Caco-2 (cell line): Measurements from ENCODE around the gene GHRH. TPM values are rescaled to one million over a fixed set of nuclear protein-coding genes. Genes with fewer than 3 reads are reported as not detected.

Source experiments
- BruUV-seq: library from RNA; stranded (reverse); fragments of 400-500 nt; replicated peaks from 2 replicates; lab custom pipeline; 2021; lab: Mats Ljungman, UMichigan
- CTCF ChIA-PET: fragments of 300-600 bp; sonication (Branson Sonifier 250); formaldehyde crosslinking; loops from one replicate; lab custom pipeline; 2022; ENCODE audit warnings: antibody characterized with exemption; lab: Charles Lee
- POLR2A ChIA-PET: fragments of 300-600 bp; sonication (Branson Sonifier 250); formaldehyde crosslinking; loops from one replicate; lab custom pipeline; 2022; ENCODE audit warnings: antibody characterized with exemption; lab: Charles Lee
- DNase-seq, 2 experiments: peaks; one replicate each; pipeline versions ENCODE4 v3.0.0 to v3.0.0-alpha.2; 2020 to 2022
- H3K27me3 ChIP-seq: replicated peaks from 2 replicates; pipeline ENCODE4 v1.6.0; 2011; ENCODE audit warnings: low read length; ENCODE audit not compliant: control insufficient read depth, insufficient read depth
- H3K36me3 ChIP-seq: 2 replicates; pipeline ENCODE4 v1.5.1; 2011; ENCODE audit warnings: low read length; ENCODE audit not compliant: control insufficient read depth, insufficient read depth
- H3K4me1 ChIP-seq: fragments of 250-450 bp; sonication (Bioruptor Pico); 2 replicates; pipeline ENCODE4 v1.5.1; 2020; ENCODE audit warnings: mild to moderate bottlenecking
- H3K4me3 ChIP-seq: 2 replicates; pipeline ENCODE4 v1.5.1; 2011; ENCODE audit warnings: low read depth, mild to moderate bottlenecking, control low read depth, low read length
- H3K9me3 ChIP-seq: fragments of 250-450 bp; sonication (Bioruptor Pico); 2 replicates; pipeline ENCODE4 v1.5.1; 2020; ENCODE audit warnings: mild to moderate bottlenecking, moderate library complexity
- H3K27ac Mint-ChIP-seq: one replicate; pipeline ENCODE4 v1.8.0; 2022; ENCODE audit warnings: mixed read lengths; ENCODE audit not compliant: unreplicated experiment
- H3K27me3 Mint-ChIP-seq: one replicate; pipeline ENCODE4 v1.8.0; 2022; ENCODE audit warnings: mixed read lengths; ENCODE audit not compliant: insufficient read depth, unreplicated experiment
- H3K36me3 Mint-ChIP-seq: one replicate; pipeline ENCODE4 v1.8.0; 2022; ENCODE audit warnings: mild to moderate bottlenecking, mixed read lengths; ENCODE audit not compliant: insufficient read depth, unreplicated experiment
- H3K4me1 Mint-ChIP-seq: one replicate; pipeline ENCODE4 v1.8.0; 2022; ENCODE audit warnings: low read depth, mixed read lengths; ENCODE audit not compliant: unreplicated experiment
- H3K4me3 Mint-ChIP-seq: one replicate; pipeline ENCODE4 v1.8.0; 2022; ENCODE audit warnings: mild to moderate bottlenecking, moderate library complexity, mixed read lengths; ENCODE audit not compliant: unreplicated experiment
- H3K9me3 Mint-ChIP-seq: one replicate; pipeline ENCODE4 v1.8.0; 2022; ENCODE audit warnings: mixed read lengths; ENCODE audit not compliant: unreplicated experiment
- CTCF ChIP-seq, 2 experiments: fragments of 200-600 bp in 1 of 2; IDR thresholded peaks; 1 replicate in 1 of 2; 2 replicates in 1 of 2; pipeline versions ENCODE4 v1.5.1 to v1.8.0; 2011 to 2022; ENCODE audit warnings: antibody characterized with exemption in 1 of 2, control low read depth in 1 of 2, inconsistent platforms in 1 of 2, low read depth in 1 of 2, low read length in 1 of 2, mild to moderate bottlenecking in 1 of 2, moderate library complexity in 1 of 2; ENCODE audit not compliant: insufficient read depth in 1 of 2, severe bottlenecking in 1 of 2, unreplicated experiment in 1 of 2
- intact Hi-C: fragments of 100-400 bp; cut with micrococcal nuclease; formaldehyde crosslinking; loops from one replicate; pipeline ENCODE4 v1.10.0; 2022; ENCODE audit not compliant: unreplicated experiment
- total RNA-seq: library from RNA; stranded (reverse); gene quantifications from 2 replicates; pipeline ENCODE4 v1.2.3, GENCODE V29; 2022

The GHRH gene
- total RNA-seq, 1 experiment from 2014 or later = not detected

- H3K36me3 Mint-ChIP-seq = no peaks in the 10 kb centered on the region
- Histone ChIP-seq H3K9me3 (no peaks in the 10 kb centered on the region), H3K4me3 (no peak overlapping the region), H3K36me3 (no peaks in the 10 kb centered on the region), H3K4me1 (peaks cover 25% of the 10 kb centered on the region), H3K27me3 (no peaks in the 10 kb centered on the region)
- intact Hi-C loops = no loop called here
- no peaks in the 10 kb centered on the region for H3K9me3 Mint-ChIP-seq
- no TSS peak for BruUV-seq
- no peaks in the 10 kb centered on the region for H3K27me3 Mint-ChIP-seq
- POLR2A ChIA-PET = interaction anchor here (1.0 to 1.3 kb wide), 2 partner anchors 10 kb away, joined by 5 to 6 read pairs; partner anchors contain the start of gene MANBAL
- CTCF ChIA-PET = interaction anchor here (0.6 to 1.2 kb wide), 3 partner anchors 10 to 713 kb away, joined by 3 to 6 read pairs (median 3); partner anchors contain the start of gene MANBAL
- no peaks in the 10 kb centered on the region for H3K4me1 Mint-ChIP-seq
- no peak overlapping the region for H3K27ac Mint-ChIP-seq
- TF ChIP-seq CTCF (IDR thresholded peaks at IDR 0.05; ENCODE audit: insufficient read depth in 1 of 2, low read depth in 1 of 2, low read length in 1 of 2, severe bottlenecking in 1 of 2, unreplicated experiment in 1 of 2) = no peak
- no peak overlapping the region for H3K4me3 Mint-ChIP-seq
- DNase-seq = no peak
These were observed 18.2 kb upstream of the GHRH start for GRCh38 chr20:37279820-37280219.

- TF ChIP-seq CTCF (IDR thresholded peaks at IDR 0.05; ENCODE audit: insufficient read depth in 1 of 2, low read depth in 1 of 2, low read length in 1 of 2, severe bottlenecking in 1 of 2, unreplicated experiment in 1 of 2) = no peak
- H3K27me3 ChIP-seq = no peaks in the 10 kb centered on the region
- DNase-seq = peak in 1 of 2 experiments; percentile 82
- Mint-ChIP-seq H3K27me3 (no peaks in the 10 kb centered on the region), H3K9me3 (no peaks in the 10 kb centered on the region), H3K36me3 (no peaks in the 10 kb centered on the region), H3K4me3 (no peak overlapping the region), H3K27ac (no peak overlapping the region), H3K4me1 (no peaks in the 10 kb centered on the region)
- no peaks in the 10 kb centered on the region for H3K9me3 ChIP-seq
- H3K4me1 ChIP-seq = peaks cover 20% of the 10 kb centered on the region
- H3K36me3 ChIP-seq = no peaks in the 10 kb centered on the region
- CTCF ChIA-PET = interaction anchor here (0.6 kb wide), 2 partner anchors 471 to 714 kb away, joined by 3 to 6 read pairs; no protein-coding TSS in a partner anchor
- no TSS peak for BruUV-seq
- POLR2A ChIA-PET = interaction anchor here (0.6 to 1.0 kb wide), 2 partner anchors 10 to 45 kb away, joined by 3 to 5 read pairs; partner anchors contain the start of gene MANBAL
- H3K4me3 ChIP-seq = no peak overlapping the region
- intact Hi-C loops = no loop called here
These were observed 17.5 kb upstream of the GHRH start for GRCh38 chr20:37278966-37279590.

GRCh38 chr20:37277253-37277593, 15.6 kb upstream of the GHRH start:
- H3K9me3 ChIP-seq = no peaks in the 10 kb centered on the region
- no peaks in the 10 kb centered on the region for H3K27me3 Mint-ChIP-seq
- no peak for TF ChIP-seq CTCF (IDR thresholded peaks at IDR 0.05; ENCODE audit: insufficient read depth in 1 of 2, low read depth in 1 of 2, low read length in 1 of 2, severe bottlenecking in 1 of 2, unreplicated experiment in 1 of 2)
- intact Hi-C loops = no loop called here
- no peak overlapping the region for H3K4me3 Mint-ChIP-seq
- H3K9me3 Mint-ChIP-seq = no peaks in the 10 kb centered on the region
- no TSS peak for BruUV-seq
- no peak for DNase-seq
- H3K27ac Mint-ChIP-seq = no peak overlapping the region
- no peaks in the 10 kb centered on the region for H3K27me3 ChIP-seq
- H3K4me1 Mint-ChIP-seq = no peaks in the 10 kb centered on the region
- no peak overlapping the region for H3K4me3 ChIP-seq
- ChIA-PET POLR2A (no interaction called here), CTCF (interaction anchor here (1.0 to 1.9 kb wide), 2 partner anchors 104 to 225 kb away, joined by 4 read pairs; no protein-coding TSS in a partner anchor)
- no peaks in the 10 kb centered on the region for H3K36me3 Mint-ChIP-seq
- no peaks in the 10 kb centered on the region for H3K36me3 ChIP-seq
- peaks cover 9% of the 10 kb centered on the region for H3K4me1 ChIP-seq
